Measurements from ENCODE around the gene DGKQ.

- TF ChIP-seq CTCF (IDR thresholded peaks at IDR 0.05) (no peak), POLR2A (IDR thresholded peaks at IDR 0.05) (no peak)
These were observed 28.8 kb upstream of the DGKQ start for GRCh38 chr4:1002131-1002630.

All from transverse colon (tissue), 3 donors.